ENCODE data around the gene KIAA1328. TPM values are rescaled to one million over a fixed set of nuclear protein-coding genes. Genes with fewer than 3 reads are reported as not detected.

The KIAA1328 gene
- total and polyA plus RNA-seq, 7 donors = 1.3 to 4.4 (median 3.5) TPM

GRCh38 chr18:36825526-36825925, 3.4 kb upstream of the KIAA1328 start:
- H3K27me3 ChIP-seq (ENCODE audit: insufficient read depth in 3 of 3, low read length in 2 of 3) = no peaks in the 10 kb centered on the region
- H3K4me1 ChIP-seq = peaks cover 11% of the 10 kb centered on the region
- H3K27ac ChIP-seq = no peak overlapping the region
- intact Hi-C loops (cut with DNase I) = no loop called here
- ATAC-seq (no peak), DNase-seq (no peak)
- H3K36me3 ChIP-seq (ENCODE audit: insufficient read depth in 1 of 2, low read depth in 1 of 2) = no peaks in the 10 kb centered on the region
- H3K4me3 ChIP-seq = no peak overlapping the region
- no peaks in the 10 kb centered on the region for H3K9me3 ChIP-seq
- no peak for TF ChIP-seq CTCF (IDR thresholded peaks at IDR 0.05)

DNA sequence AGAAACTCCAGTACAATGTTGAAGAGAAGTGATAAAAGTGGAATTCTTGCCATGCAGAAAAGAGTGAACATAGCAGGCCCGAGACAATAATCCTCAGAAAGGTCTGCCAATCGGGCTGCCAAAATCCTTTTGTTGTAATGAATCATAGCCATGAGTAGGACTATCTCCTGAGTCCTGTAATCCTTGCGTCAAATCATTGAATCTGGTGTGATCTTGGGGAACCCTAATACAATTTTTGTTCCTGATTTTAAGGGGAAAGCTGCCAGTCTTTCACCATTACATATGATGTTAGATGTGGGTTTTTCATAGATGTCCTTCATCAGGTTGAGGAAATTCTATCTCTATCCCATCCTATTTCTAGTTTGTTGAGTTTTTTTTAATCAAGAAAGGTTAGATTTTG, 2.4 kb upstream of the KIAA1328 start:
- Histone ChIP-seq H3K27ac (no peak overlapping the region), H3K9me3 (no peaks in the 10 kb centered on the region), H3K4me3 (no peak overlapping the region), H3K27me3 (ENCODE audit: insufficient read depth in 3 of 3, low read length in 2 of 3) (no peaks in the 10 kb centered on the region), H3K4me1 (peaks cover 11% of the 10 kb centered on the region), H3K36me3 (ENCODE audit: insufficient read depth in 1 of 2, low read depth in 1 of 2) (no peaks in the 10 kb centered on the region)
- DNase-seq (no peak), ATAC-seq (no peak)
- WGBS, 3 donors = 83 to 88% (median 84%) methylated on average over 3 of the region's 3 CpGs
- TF ChIP-seq CTCF (IDR thresholded peaks at IDR 0.05) = no peak
- intact Hi-C loops (cut with DNase I) = no loop called here

GRCh38 chr18:36828157-36828629, 734 bp upstream of the KIAA1328 start:
- ATAC-seq = peak in 1 of 4 donors; percentile 14
- TF ChIP-seq CTCF (IDR thresholded peaks at IDR 0.05) = no peak

GRCh38 chr18:36829362-36830157, 633 bp downstream of the KIAA1328 start:
- ATAC-seq (peak in 1 of 4 donors; percentile 4), DNase-seq (no peak)
- Histone ChIP-seq H3K4me3 (peak overlapping the region; percentile 90), H3K27me3 (ENCODE audit: insufficient read depth in 3 of 3, low read length in 2 of 3) (no peaks in the 10 kb centered on the region), H3K4me1 (peaks cover 11% of the 10 kb centered on the region), H3K36me3 (ENCODE audit: insufficient read depth in 1 of 2, low read depth in 1 of 2) (no peaks in the 10 kb centered on the region), H3K9me3 (no peaks in the 10 kb centered on the region), H3K27ac (peak overlapping the region; percentile 76)
- intact Hi-C loops (cut with DNase I) = no loop called here
- 10 to 19% (median 13%) methylated on average over 17 of the region's 17 CpGs for WGBS, 3 donors
- peak; percentile 1 for TF ChIP-seq CTCF (IDR thresholded peaks at IDR 0.05)

More at GRCh38 chr18:36828157-36828629, 734 bp upstream of the KIAA1328 start:
- Histone ChIP-seq H3K4me3 (peak overlapping the region; percentile 90), H3K9me3 (no peaks in the 10 kb centered on the region), H3K27me3 (ENCODE audit: insufficient read depth in 3 of 3, low read length in 2 of 3) (no peaks in the 10 kb centered on the region), H3K27ac (peak overlapping the region; percentile 76), H3K4me1 (peaks cover 11% of the 10 kb centered on the region), H3K36me3 (ENCODE audit: insufficient read depth in 1 of 2, low read depth in 1 of 2) (no peaks in the 10 kb centered on the region)
- intact Hi-C loops (cut with DNase I) = no loop called here
- DNase-seq = peak; percentile 22 to 58
- WGBS, 3 donors = 0 to 2% (median 1%) methylated on average over 18 of the region's 18 CpGs

All from psoas muscle (tissue), 8 donors.